Skin epidermis (tissue), 12 donors: ENCODE results near the gene PCNP.
A peak's percentile ranks its signal among the peaks of the same experiment; 100 is the strongest.
"Not testable (repeated sequence)": the region's sequence is repeated elsewhere in the genome, so short reads cannot be mapped to it uniquely, and the experiment has no call there.

Source experiments
- H3K27ac ChIP-seq, 21 experiments: fragments of 200-600 bp; sonication (generic) in 11 of 21; one replicate each; pipeline ENCODE4 v1.5.0; 2020; ENCODE audit warnings: mild to moderate bottlenecking in 3 of 21, inconsistent platforms in 2 of 21, moderate library complexity in 2 of 21
- H3K4me3 ChIP-seq, 7 experiments: fragments of 200-600 bp; sonication (generic) in 2 of 7; one replicate each; pipeline ENCODE4 v1.5.0; 2020; ENCODE audit warnings: inconsistent platforms in 2 of 7, mild to moderate bottlenecking in 2 of 7, moderate library complexity in 1 of 7

PCNP gene, protein sequence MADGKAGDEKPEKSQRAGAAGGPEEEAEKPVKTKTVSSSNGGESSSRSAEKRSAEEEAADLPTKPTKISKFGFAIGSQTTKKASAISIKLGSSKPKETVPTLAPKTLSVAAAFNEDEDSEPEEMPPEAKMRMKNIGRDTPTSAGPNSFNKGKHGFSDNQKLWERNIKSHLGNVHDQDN

DNA sequence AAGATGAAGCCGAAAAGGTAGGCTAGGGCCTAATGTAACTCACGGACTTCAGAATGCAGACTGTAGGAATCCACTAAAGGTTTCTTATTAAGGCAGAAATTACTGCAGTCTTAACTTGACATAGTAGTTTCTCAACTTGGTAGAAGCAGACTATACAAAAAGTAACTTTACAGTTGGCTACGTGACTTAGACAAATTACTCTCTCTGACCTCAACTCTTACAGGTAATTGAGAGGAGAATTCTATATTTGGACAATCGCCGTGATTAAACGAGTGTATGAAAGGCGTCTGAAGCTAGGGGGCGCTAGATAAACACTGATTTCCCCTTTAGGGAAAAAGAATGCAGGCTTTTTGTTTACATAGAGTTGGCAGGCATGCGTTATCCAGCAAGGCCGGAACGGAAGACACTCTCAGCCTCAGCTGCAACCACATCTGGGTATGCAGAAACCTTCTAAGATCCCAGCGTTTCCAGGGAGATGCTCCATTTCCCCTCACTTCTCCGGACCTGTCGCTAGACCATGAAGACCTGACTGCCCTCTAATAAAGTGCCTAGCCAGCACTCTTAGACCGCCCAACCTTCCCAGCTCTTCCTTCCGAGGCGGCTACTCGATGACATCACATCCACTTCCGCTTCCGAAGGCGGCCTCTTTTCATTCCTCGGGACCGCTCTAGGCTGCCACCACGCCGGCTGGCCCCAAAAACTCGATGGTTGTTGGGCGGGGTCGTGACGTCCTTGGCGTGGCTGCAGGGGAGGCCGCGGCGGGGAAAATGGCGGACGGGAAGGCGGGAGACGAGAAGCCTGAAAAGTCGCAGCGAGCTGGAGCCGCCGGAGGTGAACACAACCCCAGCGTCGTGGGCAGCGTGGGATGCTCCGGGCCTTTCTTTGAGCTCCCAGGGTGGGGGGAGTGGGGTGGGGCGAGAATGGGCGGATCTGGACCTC, at the start of gene PCNP:
PCNP (plus strand) TSS at position 732 of the 939 bp plus-strand sequence; CDS start at position 768, 36 bp downstream.
- H3K4me3 ChIP-seq: peak within 1 kb of the TSS; percentile 58 to 91 (median 82)
- H3K27ac ChIP-seq: peak within 1 kb of the TSS; percentile 81 to 100 (median 98)

DNA sequence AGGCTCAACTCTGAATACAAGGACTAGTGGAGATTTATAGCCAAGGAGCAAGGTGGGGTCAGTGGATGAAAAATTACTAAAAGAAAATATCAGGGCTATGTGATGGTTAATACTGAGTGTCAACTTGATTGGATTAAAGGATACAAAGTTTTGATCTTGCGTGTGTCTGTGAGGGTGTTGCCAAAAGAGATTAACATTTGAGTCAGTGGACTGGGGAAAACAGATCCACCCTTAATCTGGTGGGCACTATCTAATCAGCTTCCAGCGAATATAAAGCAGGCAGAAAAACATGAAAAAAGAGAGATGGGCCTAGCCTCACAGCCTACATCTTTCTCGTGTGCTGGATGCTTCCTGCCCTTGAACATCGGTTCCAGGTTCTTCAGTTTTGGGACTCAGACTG, 46.5 kb upstream of the PCNP start:
- no peak overlapping the region for H3K4me3 ChIP-seq

DNA sequence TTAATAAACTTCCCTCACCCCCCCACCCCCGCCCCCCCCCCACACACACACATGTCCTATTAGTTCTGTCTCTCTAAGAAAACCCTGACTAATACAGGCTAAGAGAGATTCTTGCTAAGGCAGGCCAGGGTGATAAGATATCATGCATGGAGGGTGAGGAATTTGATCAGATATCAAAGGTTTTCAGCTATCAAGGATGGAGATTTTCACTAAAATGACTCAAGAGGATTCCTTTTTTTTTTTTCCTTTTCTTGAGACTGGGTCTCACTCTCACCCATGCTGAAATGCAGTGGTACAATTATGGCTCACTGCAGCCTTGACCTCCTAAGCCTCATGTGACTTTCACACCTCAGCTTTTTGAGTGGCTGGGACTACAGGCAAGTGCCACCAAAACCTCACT, 46.1 kb upstream of the PCNP start:
- no peak overlapping the region for H3K4me3 ChIP-seq
- H3K27ac ChIP-seq: no peak overlapping the region

More for the DNA sequence above, 46.5 kb upstream of the PCNP start:
- no peak overlapping the region for H3K27ac ChIP-seq

DNA sequence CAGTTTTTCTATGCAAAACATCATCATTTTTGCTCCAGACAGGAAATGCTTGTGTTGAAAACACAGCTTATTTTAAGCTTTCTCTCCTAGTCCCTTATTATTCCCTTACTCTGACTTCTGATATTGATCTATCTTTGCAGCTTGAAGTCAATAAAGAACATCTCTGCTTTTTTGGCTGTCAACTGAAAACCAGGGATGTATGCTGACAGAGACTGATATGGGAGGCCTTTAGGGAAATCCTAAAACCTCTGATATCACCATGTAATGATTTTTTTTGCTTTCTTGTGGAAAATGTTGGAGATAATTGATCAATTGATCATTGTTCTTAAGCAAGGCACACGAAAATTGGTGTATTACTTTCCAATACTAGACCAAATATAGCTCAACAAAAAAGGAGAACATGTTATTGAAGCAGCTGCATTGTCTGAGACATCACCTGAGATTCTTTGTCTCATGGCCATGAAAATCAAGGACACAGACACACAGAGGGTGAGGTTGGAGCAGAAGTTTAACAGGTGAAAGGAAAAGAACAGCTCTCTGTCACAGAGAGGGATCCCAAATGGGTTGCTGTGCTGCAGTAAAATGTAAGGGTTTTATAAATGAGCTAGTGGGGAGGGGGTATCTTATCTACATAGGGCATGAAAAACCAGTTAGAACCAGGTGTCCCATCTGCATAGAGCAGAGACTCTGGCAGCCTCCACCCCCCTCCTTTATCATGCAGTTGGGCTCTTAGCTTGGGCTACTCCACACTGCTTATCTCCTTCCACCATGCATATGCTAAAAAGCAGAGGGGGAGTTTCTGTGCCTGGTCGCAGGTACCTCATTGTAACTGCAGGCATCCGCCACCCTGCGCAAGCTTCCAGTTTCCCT, 43.9 kb upstream of the PCNP start:
- no peak overlapping the region for H3K4me3 ChIP-seq
- H3K27ac ChIP-seq: peak overlapping the region in 2 of 21 experiments; percentile 21 to 52

DNA sequence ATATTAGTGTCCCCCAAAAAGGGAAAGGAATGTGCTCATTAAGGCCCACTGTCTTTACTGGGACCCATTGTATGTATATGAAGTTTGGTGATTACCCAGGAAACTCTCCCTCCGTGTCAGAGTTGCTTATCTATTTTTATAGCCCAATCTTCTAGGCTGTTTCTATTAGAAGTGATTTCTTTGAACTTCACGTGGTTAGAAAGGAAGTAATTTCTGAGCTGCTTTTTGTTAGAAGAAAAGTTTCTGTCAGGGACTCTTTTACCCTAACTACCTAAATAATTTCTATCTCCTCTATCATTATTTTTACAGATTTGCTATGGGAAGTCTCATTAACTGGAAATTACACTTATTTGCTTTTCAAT, 43.3 kb upstream of the PCNP start:
- H3K27ac ChIP-seq: peak overlapping the region in 2 of 21 experiments; percentile 21 to 52
- no peak overlapping the region for H3K4me3 ChIP-seq

DNA sequence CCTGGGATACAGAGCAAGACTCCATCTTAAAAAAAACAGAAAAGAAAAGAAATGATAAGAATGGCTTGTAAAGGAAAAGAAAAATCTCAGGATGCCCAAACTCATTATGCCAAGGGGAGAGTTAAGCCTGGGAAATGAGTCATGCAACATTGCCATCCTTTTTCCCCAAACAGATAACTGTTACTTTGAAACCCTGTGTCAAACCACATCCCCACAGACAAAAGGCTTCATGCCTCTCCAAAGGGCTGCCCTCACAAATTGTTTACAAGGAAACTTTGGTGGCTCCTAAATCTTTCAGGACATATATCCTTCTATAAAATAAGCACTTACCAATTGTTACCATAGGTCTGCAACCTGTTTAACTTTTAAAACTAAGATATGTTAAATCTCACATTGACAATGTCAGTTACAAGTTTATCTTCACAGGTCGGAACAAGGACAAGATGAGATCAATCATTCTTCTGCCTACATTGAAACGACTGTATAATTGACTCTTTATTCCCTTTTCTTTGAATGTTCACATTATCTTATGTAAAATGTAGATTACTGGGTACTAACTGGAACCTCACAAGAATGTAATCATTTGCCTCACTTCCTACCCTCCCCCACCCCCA, 42.4 kb upstream of the PCNP start:
- Histone ChIP-seq H3K27ac (peak overlapping the region in 1 of 21 experiments; percentile 52), H3K4me3 (no peak overlapping the region)

DNA sequence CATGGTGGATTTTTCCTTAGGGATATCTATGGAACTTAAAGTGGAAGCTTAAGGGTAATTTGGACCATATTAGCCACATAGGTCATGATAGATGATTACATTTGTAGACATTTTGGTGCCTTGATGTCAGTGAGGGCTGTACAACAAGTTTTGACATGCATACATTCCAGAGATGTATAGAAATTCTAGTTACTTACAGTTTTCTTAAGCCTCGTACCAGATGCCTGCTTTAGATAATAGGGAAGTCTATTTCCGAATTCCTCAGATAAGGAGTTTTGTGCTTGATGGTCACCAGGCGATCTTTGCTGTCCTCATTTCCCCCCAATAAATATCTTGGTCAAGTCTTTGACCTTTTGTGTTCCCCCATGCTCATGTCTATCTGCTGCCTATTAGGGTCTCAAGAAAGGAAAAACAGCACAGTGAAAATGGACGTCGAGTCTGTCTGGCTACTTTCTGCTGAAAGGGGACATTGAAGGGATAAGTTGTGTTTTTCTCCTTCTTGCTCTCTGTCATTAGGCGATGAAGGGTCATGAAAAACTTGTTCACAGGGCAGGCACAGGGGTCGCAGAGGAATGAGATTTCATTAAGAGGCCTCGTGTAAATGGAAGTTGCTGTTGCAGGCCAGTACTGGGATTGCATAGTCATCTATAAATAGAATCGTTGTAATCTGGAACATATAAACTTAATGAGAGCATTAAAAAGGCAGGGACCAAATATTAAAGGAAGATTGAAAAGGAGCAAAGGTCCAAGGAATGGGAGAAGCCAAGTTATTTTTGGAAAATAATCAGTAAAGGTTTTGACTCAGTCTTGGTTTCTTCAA, 41.0 kb upstream of the PCNP start:
- H3K4me3 ChIP-seq: no peak overlapping the region

DNA sequence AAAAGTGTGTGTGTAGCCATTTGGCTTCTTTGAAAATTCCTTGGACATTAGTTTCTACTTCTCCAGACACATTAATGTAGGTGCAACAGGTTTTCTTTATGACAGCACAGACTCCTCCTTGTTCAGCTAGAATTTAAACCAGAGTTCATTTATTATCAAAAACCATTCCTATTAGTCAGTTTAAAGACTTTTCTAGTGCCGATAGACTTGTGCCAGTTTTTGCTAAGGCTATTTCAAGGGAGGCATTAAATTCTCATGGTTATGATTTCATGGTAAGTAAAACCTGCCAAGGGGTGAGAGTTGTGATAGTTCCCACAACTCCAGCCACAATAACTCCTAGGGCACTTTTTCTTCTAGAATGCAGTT, 40.4 kb upstream of the PCNP start:
- no peak overlapping the region for H3K27ac ChIP-seq
- no peak overlapping the region for H3K4me3 ChIP-seq

More for the DNA sequence above, 41.0 kb upstream of the PCNP start:
- H3K27ac ChIP-seq: no peak overlapping the region

DNA sequence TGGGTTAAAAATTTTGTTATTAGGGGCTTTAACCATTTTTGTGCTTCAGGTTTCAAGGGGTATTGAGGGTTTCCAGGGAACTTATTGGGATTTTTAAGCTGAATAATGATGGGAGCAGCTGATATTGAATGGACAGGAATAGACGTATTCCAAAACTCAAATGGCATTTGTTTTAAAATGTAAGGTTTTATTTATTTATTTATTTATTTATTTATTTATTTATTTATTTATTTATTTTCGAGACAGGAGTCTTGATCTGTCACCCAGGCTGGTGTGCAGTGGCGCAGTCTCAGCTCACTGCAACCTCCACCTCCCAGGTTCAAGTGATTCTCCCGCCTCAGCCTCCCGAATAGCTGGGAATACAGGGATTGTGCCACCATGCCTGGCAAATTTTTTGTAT, 38.8 kb upstream of the PCNP start:
- Histone ChIP-seq H3K4me3 (no peak overlapping the region), H3K27ac (no peak overlapping the region)

DNA sequence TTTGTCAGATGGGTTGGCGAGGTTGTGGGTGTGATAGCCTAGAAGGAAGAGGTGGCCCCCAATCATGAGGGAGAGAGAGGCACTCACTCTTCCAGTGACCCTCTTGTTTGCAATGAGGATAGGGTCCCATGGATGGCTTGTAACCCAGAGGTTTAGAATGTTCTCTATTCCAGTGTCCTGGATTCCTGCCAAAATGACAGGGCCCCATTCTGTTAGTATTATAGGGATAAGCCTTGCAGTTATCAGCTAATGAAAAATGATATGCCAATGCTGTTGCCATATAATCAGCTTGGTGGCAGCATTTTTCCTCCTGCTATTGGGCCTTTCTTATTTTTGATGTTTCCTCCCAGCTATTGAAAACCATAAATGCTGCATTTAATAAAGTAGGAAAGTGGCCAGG, 37.7 kb upstream of the PCNP start:
- no peak overlapping the region for H3K27ac ChIP-seq
- no peak overlapping the region for H3K4me3 ChIP-seq

DNA sequence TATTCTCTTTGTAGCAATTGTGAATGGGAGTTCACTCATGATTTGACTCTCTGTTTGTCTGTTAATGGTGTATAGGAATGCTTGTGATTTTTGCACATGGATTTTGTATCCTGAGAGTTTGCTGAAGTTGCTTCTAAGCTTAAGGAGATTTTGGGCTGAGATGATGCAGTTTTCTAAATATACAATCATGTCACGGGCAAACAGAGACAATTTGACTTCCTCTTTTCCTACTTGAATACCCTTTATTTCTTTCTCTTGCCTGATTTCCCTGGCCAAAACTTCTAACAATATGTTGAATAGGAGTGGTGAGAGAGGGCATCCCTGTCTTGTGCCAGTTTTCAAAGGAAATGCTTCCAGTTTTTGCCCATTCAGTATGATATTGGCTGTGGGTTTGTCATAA, 37.0 kb upstream of the PCNP start:
- not testable (repeated sequence) for H3K4me3 ChIP-seq, H3K27ac ChIP-seq

DNA sequence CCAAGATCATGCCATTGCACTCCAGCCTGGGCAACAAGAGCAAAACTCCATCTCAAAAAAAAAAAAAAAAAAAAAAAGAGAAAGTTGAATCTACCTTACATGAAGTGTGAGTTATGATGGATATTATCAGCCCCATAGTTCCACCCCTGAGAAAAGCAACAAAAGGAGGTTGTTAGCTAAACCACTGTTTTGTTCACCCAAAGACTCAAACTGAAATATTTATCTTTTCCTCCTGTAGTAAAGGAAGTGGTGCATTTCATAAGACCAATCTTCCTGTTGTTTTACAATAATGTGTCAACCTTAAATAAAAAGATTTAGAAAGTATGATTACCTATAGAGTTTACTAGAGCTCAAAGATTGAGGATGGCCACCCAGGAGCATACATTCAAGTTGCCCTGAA, 31.0 kb upstream of the PCNP start:
- no peak overlapping the region for H3K4me3 ChIP-seq
- H3K27ac ChIP-seq: peak overlapping the region in 4 of 21 experiments; percentile 7 to 61 (median 39)

DNA sequence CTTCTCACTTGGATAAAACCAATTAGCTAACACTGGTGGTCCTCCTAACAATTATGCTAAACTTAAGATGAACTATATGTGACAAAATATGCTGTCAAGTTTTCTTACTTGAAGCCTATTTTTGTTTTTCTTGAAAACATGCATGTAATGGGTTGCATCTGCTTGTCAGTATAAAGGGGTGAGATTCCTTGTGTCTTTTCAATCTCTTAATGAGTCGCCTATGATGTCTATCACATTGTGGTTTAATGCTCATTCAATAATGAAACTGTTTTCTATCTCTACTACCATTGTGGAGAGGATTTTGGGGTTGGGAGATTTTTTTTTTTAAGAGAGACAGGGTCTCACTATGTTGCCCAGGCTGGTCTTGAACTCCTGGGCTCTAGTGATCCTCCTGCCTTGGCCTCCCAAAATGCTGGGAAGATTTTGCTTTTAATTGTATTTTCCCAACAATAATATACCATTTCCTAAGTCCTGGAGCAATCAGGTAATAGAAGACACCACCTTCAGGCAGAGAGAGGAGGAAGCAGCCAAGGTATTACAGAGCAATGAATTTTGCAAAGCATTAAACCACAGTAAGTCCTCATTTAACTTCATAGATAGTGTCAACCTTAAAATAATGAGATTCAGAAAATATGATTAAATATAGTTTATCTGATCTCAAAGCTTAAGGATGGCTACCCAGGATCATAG, 29.7 kb upstream of the PCNP start:
- Histone ChIP-seq H3K4me3 (no peak overlapping the region), H3K27ac (no peak overlapping the region)

DNA sequence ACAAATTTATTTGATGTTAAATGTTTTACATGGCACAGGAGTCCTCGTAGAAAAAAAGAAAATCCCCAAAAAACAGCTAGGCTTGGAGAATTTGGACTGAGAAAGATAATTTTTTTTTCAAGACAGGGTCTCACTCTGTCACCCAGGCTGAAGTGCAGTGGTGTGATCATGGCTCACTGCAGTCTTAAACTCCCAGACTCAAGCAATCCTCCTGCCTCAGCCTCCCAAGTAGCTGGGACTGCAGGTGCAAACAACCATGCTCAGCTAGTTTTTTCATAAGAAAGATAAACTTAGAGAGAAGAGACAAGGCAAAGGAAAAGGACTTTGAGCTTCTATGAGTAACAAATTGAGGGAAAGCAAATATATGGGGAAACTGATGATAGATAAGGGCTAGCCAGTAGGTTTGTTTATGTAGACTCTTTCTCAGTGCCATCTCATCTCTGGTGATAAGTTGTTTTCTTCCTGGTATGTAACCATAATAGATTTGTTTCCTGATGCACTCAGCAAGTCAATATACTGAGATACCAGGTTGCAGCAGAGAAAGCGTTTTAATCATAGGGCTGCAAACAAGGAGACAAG, 25.4 kb upstream of the PCNP start:
- Histone ChIP-seq H3K27ac (no peak overlapping the region), H3K4me3 (no peak overlapping the region)

DNA sequence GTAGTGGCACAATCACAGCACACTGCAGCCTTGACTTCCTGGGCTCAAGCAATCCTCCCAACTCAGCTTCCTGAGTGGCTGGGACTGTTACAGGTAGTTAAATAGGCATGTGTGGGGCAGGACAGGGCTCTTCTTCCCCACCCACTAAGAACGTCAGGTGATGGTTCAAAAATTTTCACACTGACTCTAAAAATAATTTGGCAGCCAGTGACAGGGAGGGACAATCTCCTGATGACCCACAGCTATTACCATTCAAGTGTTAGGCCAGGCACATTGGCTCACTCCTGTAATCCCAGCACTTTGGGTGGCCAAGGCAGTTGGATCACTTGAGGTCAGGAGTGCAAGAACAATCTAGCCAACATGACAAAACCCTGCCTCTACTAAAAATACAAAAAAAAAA, 24.5 kb upstream of the PCNP start:
- H3K4me3 ChIP-seq: no peak overlapping the region

DNA sequence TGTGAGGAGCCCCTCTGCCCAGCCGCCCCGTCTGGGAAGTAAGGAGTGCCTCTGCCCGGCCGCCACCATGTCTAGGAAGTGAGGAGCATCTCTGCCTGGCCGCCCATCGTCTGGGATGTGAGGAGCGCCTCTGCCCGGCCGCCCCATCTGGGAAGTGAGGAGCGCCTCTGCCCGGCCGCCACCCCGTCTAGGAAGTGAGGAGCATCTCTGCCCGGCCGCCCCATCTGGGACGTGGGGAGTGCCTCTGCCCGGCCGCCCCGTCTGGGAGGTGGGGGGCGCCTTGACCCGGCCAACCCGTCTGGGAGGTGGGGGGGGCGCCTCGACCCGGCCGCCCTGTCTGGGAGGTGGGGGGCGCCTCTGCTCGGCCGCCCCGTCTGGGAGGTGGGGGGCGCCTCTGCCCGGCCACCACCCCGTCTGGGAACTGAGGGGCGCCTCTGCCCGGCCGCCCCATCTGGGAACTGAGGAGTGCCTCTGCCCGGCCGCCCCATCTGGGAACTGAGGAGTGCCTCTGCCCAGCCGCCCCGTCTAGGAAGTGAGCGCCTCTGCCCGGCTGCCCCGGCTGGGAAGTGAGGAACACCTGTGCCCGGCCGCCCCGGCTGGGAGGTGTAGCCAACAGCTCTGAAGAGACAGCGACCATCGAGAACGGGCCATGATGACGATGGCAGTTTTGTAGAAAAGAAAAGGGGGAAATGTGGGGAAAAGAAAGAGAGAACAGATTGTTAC, 22.5 kb upstream of the PCNP start:
- not testable (repeated sequence) for H3K27ac ChIP-seq, H3K4me3 ChIP-seq

More for the DNA sequence above, 24.5 kb upstream of the PCNP start:
- H3K27ac ChIP-seq: no peak overlapping the region

DNA sequence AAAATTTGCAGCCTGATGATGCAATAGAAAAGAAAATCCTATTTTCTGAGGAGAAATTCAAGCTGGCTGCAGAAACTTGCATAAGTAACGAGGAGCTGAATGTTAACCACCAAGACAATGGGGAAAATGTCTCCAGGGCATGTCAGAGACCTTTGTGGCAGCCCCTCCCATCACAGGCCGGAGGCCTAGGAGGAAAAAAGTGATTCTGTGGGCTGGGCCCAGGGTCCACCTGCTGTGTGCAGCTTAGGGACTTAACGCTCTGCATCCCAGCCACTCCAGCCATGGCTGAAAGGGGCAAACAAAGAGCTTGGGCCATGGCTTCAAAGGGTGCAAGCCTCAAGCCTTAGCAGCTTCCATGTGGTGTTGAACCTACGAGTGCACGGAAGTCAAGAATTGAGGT, 20.6 kb upstream of the PCNP start:
- H3K4me3 ChIP-seq, H3K27ac ChIP-seq: not testable (repeated sequence)
